Smooth muscle cell of bladder (primary cell): ENCODE measurements around the gene GOLGA8H. TPM values are rescaled to one million over a fixed set of nuclear protein-coding genes. Genes with fewer than 3 reads are reported as not detected.

Experiments used
- total RNA-seq: library from RNA; depleted of rRNA; stranded (reverse); fragments of >200 nt; gene quantifications from 2 replicates; pipeline ENCODE4 v1.2.3, GENCODE V29; 2014

Gene GOLGA8H
- total RNA-seq: under 0.01 and 0.14 TPM in 2 replicates

DNA sequence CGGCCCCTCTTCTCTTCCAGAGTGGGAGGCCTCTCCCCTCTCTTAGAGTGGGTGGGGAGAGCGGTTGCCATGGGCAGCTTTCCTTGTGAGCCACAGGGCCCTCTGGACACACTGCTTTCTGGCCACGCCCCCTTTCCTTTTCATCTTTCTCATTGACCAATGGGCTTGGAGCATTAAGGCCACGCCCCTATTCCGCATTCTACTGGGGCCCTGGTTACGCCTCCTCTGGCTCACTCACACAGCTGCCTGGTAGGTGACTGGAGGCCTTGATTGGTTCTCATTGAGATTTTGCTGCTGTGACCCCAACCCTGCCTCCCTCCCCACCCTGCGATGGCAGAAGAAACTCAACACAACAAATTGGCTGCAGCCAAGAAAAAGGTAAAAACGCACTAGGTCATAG, at the start of gene GOLGA8H:
TSS of gene GOLGA8H (plus strand) at position 233 of the 400 bp plus-strand sequence. CDS start at position 331, 98 bp downstream.

DNA sequence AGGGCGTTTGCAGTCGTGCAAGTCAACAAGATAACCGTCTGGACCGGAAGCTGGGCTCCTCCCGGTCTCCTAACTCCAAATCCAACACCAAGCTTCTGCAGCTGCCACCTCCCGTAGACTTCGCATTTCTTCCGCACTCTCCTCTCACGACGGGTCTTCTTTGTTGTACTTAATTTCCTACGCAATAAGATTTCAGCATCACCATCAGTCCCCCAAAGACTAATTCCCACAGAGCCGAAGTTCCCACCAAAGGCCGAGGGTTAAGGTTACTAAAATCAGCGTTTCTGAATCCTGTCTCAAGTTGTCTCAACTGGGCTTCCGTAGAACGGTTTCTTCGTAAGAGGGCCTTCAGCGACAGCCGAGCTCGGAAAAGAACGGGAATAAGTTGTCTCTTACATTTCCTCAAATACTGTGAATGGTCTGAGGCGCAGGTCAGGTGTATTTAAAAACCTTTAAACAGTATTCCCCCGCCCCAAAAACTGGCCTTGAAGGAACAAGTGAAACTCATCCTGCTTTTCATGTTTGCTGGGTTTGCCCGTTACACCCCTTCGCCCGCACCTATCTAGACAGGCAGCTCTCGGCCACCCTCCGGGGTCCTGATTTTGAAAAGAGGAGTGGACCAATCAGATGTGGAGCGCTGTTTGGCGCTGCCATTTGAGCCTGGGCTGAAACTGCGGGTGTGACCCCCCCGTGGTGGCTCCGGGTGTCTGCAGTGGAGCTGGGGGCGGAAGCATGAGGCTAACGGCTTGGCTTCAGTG, 21.8 kb downstream of the GOLGA8H start, which contains the start of gene ARHGAP11B:
TSS of gene ARHGAP11B (plus strand) at position 693 of the 758 bp plus-strand sequence.

Other genes starting within 250 kb of the GOLGA8H start
- gene CHRFAM7A, start 210.5 kb upstream of the GOLGA8H start, total RNA-seq: 0.14 TPM in 1 of 2 replicates, not detected in the other
- gene GOLGA8R, start 189.8 kb upstream of the GOLGA8H start, total RNA-seq: 2.1 and 3.1 TPM in 2 replicates
- 1.3 and 3.6 TPM in 2 replicates for gene GOLGA8Q, start 52.0 kb upstream of the GOLGA8H start, total RNA-seq